RWPE1 (cell line): ENCODE data around the gene SLC14A1.
A peak's percentile ranks its signal among the peaks of the same experiment; 100 is the strongest.

Experiments used
- CTCF ChIA-PET: fragments of 350-600 bp; sonication (Branson Sonifier 250); formaldehyde crosslinking; extraction: SDS; loops from one replicate; lab custom pipeline; 2021; lab: Yijun Ruan, JAX
- POLR2A ChIA-PET: fragments of 400-600 bp; formaldehyde crosslinking; extraction: SDS; loops from one replicate; lab custom pipeline; 2020; ENCODE audit warnings: antibody characterized with exemption; ENCODE audit not compliant: low non-redundant PET; lab: Yijun Ruan, JAX
- DNase-seq: peaks from one replicate; pipeline ENCODE4 v3.0.0; 2012; ENCODE audit warnings: low spot score
- H3K27ac ChIP-seq: fragments of 450-650 bp; 2 replicates; pipeline ENCODE4 v1.5.1; 2017
- TF ChIP-seq, protein P1 (sequence below): fragments of 450-650 bp; conservative IDR thresholded peaks from 2 replicates; pipeline ENCODE4 v1.5.1; 2017; ENCODE audit warnings: low read depth, mild to moderate bottlenecking

SLC14A1 gene

DNA sequence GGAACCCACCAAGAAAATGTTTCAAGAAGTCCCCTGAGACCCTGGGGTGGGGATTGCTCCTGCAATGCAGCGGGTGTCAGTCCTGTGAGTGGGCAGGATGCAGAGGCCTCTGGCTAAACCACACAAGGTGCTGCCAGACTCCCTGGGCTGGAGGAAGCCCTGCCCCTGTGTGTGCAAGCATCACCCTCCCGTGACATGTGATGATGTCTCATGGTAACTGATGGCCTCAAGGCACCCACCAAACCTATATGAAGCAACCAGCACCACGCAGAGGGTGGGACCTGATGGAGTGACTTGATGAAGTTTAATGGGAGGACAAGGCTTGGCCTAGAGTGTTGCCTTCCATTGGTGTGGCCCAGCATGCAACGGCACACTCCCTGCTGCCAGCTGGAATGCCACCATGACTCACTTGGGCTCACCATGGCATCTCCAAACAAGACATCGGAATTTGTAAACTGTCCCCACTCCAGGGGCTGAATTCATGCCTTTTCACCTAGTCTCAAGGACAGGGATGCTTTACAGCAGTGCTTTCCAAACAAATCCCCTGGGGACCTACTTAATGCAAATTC, 8.7 kb upstream of the SLC14A1 start:
- POLR2A ChIA-PET, result no interaction called here
- DNase-seq, result no peak
- no peak overlapping the region for H3K27ac ChIP-seq
- CTCF ChIA-PET, result interaction anchor here (0.7 kb wide), 1 partner anchor 165 kb away, joined by 3 read pairs; no protein-coding TSS in a partner anchor
- TF ChIP-seq, protein P1, sequence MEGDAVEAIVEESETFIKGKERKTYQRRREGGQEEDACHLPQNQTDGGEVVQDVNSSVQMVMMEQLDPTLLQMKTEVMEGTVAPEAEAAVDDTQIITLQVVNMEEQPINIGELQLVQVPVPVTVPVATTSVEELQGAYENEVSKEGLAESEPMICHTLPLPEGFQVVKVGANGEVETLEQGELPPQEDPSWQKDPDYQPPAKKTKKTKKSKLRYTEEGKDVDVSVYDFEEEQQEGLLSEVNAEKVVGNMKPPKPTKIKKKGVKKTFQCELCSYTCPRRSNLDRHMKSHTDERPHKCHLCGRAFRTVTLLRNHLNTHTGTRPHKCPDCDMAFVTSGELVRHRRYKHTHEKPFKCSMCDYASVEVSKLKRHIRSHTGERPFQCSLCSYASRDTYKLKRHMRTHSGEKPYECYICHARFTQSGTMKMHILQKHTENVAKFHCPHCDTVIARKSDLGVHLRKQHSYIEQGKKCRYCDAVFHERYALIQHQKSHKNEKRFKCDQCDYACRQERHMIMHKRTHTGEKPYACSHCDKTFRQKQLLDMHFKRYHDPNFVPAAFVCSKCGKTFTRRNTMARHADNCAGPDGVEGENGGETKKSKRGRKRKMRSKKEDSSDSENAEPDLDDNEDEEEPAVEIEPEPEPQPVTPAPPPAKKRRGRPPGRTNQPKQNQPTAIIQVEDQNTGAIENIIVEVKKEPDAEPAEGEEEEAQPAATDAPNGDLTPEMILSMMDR, result no peak

DNA sequence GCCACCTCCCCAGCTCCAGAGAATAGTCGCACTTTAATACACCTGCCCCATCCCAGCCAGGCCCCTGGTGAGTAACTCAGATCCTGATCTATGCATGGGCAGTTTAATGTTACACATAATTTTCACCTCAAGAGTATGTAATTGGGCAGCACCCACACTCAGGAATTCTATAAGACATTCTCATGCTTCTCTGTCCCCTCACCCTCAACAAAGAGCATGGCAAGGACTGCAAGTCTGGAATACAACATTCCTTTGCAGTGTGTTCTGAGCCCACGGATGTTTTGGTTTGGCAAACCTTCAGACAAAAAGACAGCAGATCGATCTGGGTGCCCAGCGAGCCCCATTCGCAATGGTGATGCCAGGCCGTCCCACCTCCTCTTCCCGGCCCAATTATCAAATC, 4.9 kb upstream of the SLC14A1 start:
- no peak for DNase-seq
- POLR2A ChIA-PET, result no interaction called here
- CTCF ChIA-PET, result no interaction called here
- no peak overlapping the region for H3K27ac ChIP-seq
- TF ChIP-seq, protein P1, result no peak

DNA sequence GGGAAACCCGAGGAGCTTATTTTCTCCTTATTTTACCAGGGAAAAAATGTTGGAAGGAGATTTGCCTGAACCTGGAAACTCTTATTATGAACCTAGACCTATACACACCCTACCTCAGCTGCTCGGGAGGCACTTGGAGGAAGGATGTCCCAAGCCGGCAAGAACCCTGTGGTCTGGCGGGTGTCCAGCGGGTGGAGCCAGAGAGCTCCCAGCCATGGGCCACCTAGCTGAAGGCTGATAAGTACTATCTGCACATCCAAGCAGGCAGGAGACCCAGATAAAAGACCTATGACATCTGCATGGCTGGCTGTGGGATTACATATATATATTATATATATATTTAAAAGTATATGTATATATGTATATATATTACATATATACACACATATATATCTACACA, 1.1 kb upstream of the SLC14A1 start:
- POLR2A ChIA-PET, result no interaction called here
- H3K27ac ChIP-seq, result no peak overlapping the region
- CTCF ChIA-PET, result interaction anchor here (0.6 to 1.6 kb wide), 8 partner anchors 14 to 271 kb away, joined by 3 to 10 read pairs (median 3); no protein-coding TSS in a partner anchor
- peak; percentile 64 for DNase-seq
- TF ChIP-seq, protein P1, result peak; percentile 74

DNA sequence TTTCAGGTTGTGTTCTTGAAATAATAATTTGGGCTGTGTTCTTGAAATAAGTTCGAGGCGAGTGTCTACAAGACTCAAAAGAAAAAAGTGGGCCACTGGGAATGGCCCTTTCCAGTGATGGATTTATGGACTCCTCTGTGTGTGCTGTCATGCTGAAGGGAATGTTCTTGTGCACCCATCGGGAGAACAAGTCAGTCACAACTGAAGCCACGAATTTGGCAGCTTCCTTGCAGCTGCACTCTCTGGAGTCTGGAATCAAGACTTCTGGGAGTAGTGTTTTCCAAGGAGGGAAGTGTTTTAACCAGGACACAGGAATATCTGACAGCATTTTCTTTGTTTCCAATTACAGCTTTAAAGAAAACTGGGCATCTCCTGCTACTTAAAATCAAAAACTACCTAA, 620 bp downstream of the SLC14A1 start:
- H3K27ac ChIP-seq, result no peak overlapping the region
- TF ChIP-seq, protein P1, result no peak
- ChIA-PET CTCF (interaction anchor here (0.6 kb wide), 1 partner anchor 34 kb away, joined by 3 read pairs; no protein-coding TSS in a partner anchor), POLR2A (no interaction called here)
- DNase-seq, result no peak

DNA sequence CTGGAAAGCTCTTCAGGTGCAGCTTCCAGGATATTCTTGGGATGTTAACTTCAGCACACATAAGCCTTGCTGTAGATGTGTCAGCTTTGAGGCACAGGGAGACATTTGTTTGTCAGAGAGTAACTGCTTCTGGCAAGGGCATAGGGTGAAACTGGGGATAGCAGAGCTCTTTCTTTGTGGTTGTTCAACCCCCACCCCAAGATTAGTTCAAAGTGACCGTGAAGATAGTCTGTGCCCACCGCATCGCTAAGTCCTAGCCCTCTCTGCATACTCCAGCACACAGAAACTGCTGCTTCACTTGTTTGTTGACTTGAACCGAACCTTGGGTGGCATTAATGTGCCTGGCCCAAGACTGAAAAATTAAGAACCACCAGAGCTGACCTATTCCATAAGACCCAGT, 1.4 kb downstream of the SLC14A1 start:
- TF ChIP-seq, protein P1, result no peak
- H3K27ac ChIP-seq, result no peak overlapping the region
- DNase-seq, result no peak
- ChIA-PET CTCF (no interaction called here), POLR2A (no interaction called here)

DNA sequence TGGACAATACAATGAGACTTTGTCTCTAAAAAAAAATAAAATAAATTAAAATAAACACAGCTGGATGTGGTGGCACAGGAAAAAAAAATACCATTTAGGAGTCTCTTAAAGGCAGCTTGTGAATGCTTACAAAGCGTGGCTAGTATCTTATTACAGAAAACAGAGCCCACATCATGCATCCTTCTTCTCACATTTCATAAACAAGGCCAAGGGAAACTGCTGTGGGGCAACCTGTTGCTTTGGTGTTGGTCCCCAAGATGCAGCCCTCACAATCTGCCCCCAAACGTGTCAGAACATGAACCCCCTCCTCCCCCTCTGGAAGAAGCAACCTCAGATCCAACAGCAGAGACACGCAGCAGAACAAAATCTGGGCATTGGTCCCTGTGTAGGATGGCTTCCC, 2.6 kb downstream of the SLC14A1 start:
- H3K27ac ChIP-seq, result no peak overlapping the region
- DNase-seq, result no peak
- TF ChIP-seq, protein P1, result no peak
- CTCF ChIA-PET, result interaction anchor here (0.6 to 0.8 kb wide), 2 partner anchors 145 to 186 kb away, joined by 3 read pairs; no protein-coding TSS in a partner anchor
- POLR2A ChIA-PET, result no interaction called here
